K562 (cell line): Measurements from ENCODE around the gene SYTL4. TPM values are rescaled to one million over a fixed set of nuclear protein-coding genes. Genes with fewer than 3 reads are reported as not detected.

Experiments
- ARNT ChIP-seq, 2 experiments: fragments of 450-650 bp; IDR thresholded peaks; 2 replicates each; pipeline ENCODE4 v1.6.1; 2016; ENCODE audit warnings: mild to moderate bottlenecking in 1 of 2
- EHMT2 ChIP-seq: fragments of 450-650 bp; IDR thresholded peaks from 2 replicates; pipeline ENCODE4 v1.6.1; 2018; ENCODE audit warnings: antibody characterized with exemption
- ETV5 ChIP-seq: sonication (generic); formaldehyde crosslinking; IDR thresholded peaks from 2 replicates; pipeline ENCODE4 v1.4.0; 2020; ENCODE audit warnings: low read depth, mild to moderate bottlenecking, missing genetic modification reagents
- KAT7 ChIP-seq: sonication (generic); formaldehyde crosslinking; IDR thresholded peaks from 2 replicates; pipeline ENCODE4 v1.8.0; 2022; ENCODE audit warnings: missing genetic modification reagents, mild to moderate bottlenecking, borderline replicate concordance
- SIN3A ChIP-seq, 2 experiments: fragments of 150-350 bp in 1 of 2; IDR thresholded peaks; 2 replicates each; pipeline ENCODE4 v1.6.1; 2011 to 2016; ENCODE audit warnings: borderline replicate concordance in 2 of 2, low read depth in 2 of 2, low read length in 2 of 2, mild to moderate bottlenecking in 2 of 2, moderate library complexity in 2 of 2; ENCODE audit not compliant: control insufficient read depth in 1 of 2
- THRAP3 ChIP-seq: fragments of 450-650 bp; IDR thresholded peaks from 2 replicates; pipeline ENCODE4 v1.6.1; 2016; ENCODE audit warnings: mild to moderate bottlenecking, inconsistent platforms, borderline replicate concordance
- polyA plus RNA-seq, 8 experiments: library from polyadenylated mRNA; depleted of rRNA in 4 of 8; stranded (reverse) in 5 of 8; unstranded in 3 of 8; fragments of >200 nt; fragmentation: Nextera tagmentation in 2 of 8; fragmentation: Illumina TruSeq in 1 of 8; extraction: Ambion mirVana in 2 of 8; extraction: Trizol in 1 of 8; gene quantifications; 2 replicates each; pipeline versions ENCODE4 v1.2.1 to v1.2.3, GENCODE V29; 2011 to 2014; ENCODE audit warnings: inconsistent platforms in 1 of 8, missing spikeins in 1 of 8
- total RNA-seq, 7 experiments: library from RNA; depleted of rRNA in 6 of 7; stranded (reverse); fragments of >200 nt in 6 of 7; fragmentation: Illumina TruSeq in 2 of 7; extraction: Trizol in 2 of 7; gene quantifications; 2 replicates each; pipeline versions ENCODE4 v1.2.1 to v1.2.3, GENCODE V29; 2011 to 2021; ENCODE audit warnings: low replicate concordance in 1 of 7
- TF ChIP-seq, protein P1 (sequence below), 3 experiments: IDR thresholded peaks in 2 of 3; conservative IDR thresholded peaks in 1 of 3; 2 replicates each; pipeline ENCODE4 v1.5.1; 2011 to 2012; ENCODE audit warnings: low read length in 3 of 3, mild to moderate bottlenecking in 3 of 3, control low read depth in 2 of 3, improper control_type of control experiment in 1 of 3, inconsistent platforms in 1 of 3, low read depth in 1 of 3, mixed read lengths in 1 of 3, moderate library complexity in 1 of 3; ENCODE audit not compliant: insufficient read depth in 2 of 3
- TF ChIP-seq, protein P2 (sequence below), 2 experiments: fragments of 450-650 bp; IDR thresholded peaks; 2 replicates each; pipeline ENCODE4 v1.6.1; 2018; ENCODE audit warnings: mild to moderate bottlenecking in 2 of 2, low read depth in 1 of 2; ENCODE audit not compliant: partially characterized antibody in 2 of 2
- TF ChIP-seq, protein P3 (sequence below): fragments of 450-650 bp; IDR thresholded peaks from 2 replicates; pipeline ENCODE4 v1.6.1; 2018; ENCODE audit not compliant: partially characterized antibody
- TF ChIP-seq, protein P4 (sequence below): IDR thresholded peaks from 2 replicates; pipeline ENCODE4 v1.6.1; 2012; ENCODE audit warnings: low read depth, low read length, improper control_type of control experiment, borderline replicate concordance
- TF ChIP-seq, protein P5 (sequence below): IDR thresholded peaks from 2 replicates; pipeline ENCODE4 v1.6.1; 2014; ENCODE audit warnings: antibody characterized with exemption

SYTL4 gene
- total and polyA plus RNA-seq, 9 of the 15 experiments (the other 6 are each of a cell fraction or from before 2014, with no cell fraction given): 0.65 to 9.0 (median 1.5) TPM

DNA sequence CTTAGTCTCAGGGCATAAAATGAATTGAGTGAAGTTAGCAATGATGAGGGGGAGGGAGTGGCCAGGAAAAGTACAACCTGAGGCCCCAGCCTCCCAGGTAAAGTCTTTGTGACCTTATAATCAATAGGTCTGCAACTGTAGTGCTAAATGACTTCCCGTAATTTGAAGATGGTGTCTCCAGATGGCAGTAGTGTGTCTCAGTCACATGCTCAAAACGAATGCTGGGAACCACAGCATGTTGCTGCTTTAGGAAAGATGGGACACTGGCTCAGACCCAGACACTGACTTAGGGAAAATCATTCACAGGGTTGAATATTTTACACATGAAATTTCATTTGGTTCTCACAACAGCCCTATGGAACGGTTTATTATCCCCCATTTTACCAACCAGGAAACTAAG is 77.7 kb downstream of the SYTL4 start (continued):
- TF ChIP-seq, protein P1, sequence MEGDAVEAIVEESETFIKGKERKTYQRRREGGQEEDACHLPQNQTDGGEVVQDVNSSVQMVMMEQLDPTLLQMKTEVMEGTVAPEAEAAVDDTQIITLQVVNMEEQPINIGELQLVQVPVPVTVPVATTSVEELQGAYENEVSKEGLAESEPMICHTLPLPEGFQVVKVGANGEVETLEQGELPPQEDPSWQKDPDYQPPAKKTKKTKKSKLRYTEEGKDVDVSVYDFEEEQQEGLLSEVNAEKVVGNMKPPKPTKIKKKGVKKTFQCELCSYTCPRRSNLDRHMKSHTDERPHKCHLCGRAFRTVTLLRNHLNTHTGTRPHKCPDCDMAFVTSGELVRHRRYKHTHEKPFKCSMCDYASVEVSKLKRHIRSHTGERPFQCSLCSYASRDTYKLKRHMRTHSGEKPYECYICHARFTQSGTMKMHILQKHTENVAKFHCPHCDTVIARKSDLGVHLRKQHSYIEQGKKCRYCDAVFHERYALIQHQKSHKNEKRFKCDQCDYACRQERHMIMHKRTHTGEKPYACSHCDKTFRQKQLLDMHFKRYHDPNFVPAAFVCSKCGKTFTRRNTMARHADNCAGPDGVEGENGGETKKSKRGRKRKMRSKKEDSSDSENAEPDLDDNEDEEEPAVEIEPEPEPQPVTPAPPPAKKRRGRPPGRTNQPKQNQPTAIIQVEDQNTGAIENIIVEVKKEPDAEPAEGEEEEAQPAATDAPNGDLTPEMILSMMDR (IDR thresholded peaks at IDR 0.05 in 2 of 3, conservative IDR thresholded peaks at IDR 0.05 in 1 of 3; ENCODE audit: insufficient read depth in 2 of 3, low read depth in 1 of 3, low read length in 3 of 3): peak in 1 of 3 experiments; percentile 27; a peak in 1 of 6 replicates
- TF ChIP-seq, protein P2, sequence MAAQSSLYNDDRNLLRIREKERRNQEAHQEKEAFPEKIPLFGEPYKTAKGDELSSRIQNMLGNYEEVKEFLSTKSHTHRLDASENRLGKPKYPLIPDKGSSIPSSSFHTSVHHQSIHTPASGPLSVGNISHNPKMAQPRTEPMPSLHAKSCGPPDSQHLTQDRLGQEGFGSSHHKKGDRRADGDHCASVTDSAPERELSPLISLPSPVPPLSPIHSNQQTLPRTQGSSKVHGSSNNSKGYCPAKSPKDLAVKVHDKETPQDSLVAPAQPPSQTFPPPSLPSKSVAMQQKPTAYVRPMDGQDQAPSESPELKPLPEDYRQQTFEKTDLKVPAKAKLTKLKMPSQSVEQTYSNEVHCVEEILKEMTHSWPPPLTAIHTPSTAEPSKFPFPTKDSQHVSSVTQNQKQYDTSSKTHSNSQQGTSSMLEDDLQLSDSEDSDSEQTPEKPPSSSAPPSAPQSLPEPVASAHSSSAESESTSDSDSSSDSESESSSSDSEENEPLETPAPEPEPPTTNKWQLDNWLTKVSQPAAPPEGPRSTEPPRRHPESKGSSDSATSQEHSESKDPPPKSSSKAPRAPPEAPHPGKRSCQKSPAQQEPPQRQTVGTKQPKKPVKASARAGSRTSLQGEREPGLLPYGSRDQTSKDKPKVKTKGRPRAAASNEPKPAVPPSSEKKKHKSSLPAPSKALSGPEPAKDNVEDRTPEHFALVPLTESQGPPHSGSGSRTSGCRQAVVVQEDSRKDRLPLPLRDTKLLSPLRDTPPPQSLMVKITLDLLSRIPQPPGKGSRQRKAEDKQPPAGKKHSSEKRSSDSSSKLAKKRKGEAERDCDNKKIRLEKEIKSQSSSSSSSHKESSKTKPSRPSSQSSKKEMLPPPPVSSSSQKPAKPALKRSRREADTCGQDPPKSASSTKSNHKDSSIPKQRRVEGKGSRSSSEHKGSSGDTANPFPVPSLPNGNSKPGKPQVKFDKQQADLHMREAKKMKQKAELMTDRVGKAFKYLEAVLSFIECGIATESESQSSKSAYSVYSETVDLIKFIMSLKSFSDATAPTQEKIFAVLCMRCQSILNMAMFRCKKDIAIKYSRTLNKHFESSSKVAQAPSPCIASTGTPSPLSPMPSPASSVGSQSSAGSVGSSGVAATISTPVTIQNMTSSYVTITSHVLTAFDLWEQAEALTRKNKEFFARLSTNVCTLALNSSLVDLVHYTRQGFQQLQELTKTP (IDR thresholded peaks at IDR 0.05; ENCODE audit: low read depth in 1 of 2, partially characterized antibody in 2 of 2): no peak
- TF ChIP-seq ARNT (IDR thresholded peaks at IDR 0.05): no peak
- no peak for TF ChIP-seq ETV5 (CRISPR knock-in tag)
- TF ChIP-seq SIN3A (IDR thresholded peaks at IDR 0.05; ENCODE audit: borderline replicate concordance in 2 of 2, control insufficient read depth in 1 of 2, low read depth in 2 of 2, low read length in 2 of 2): no peak
- no peak for TF ChIP-seq EHMT2
- TF ChIP-seq, protein P3, sequence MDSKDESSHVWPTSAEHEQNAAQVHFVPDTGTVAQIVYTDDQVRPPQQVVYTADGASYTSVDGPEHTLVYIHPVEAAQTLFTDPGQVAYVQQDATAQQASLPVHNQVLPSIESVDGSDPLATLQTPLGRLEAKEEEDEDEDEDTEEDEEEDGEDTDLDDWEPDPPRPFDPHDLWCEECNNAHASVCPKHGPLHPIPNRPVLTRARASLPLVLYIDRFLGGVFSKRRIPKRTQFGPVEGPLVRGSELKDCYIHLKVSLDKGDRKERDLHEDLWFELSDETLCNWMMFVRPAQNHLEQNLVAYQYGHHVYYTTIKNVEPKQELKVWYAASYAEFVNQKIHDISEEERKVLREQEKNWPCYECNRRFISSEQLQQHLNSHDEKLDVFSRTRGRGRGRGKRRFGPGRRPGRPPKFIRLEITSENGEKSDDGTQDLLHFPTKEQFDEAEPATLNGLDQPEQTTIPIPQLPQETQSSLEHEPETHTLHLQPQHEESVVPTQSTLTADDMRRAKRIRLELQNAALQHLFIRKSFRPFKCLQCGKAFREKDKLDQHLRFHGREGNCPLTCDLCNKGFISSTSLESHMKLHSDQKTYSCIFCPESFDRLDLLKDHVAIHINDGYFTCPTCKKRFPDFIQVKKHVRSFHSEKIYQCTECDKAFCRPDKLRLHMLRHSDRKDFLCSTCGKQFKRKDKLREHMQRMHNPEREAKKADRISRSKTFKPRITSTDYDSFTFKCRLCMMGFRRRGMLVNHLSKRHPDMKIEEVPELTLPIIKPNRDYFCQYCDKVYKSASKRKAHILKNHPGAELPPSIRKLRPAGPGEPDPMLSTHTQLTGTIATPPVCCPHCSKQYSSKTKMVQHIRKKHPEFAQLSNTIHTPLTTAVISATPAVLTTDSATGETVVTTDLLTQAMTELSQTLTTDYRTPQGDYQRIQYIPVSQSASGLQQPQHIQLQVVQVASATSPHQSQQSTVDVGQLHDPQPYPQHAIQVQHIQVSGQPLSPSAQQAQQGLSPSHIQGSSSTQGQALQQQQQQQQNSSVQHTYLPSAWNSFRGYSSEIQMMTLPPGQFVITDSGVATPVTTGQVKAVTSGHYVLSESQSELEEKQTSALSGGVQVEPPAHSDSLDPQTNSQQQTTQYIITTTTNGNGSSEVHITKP: no peak
- TF ChIP-seq, protein P4, sequence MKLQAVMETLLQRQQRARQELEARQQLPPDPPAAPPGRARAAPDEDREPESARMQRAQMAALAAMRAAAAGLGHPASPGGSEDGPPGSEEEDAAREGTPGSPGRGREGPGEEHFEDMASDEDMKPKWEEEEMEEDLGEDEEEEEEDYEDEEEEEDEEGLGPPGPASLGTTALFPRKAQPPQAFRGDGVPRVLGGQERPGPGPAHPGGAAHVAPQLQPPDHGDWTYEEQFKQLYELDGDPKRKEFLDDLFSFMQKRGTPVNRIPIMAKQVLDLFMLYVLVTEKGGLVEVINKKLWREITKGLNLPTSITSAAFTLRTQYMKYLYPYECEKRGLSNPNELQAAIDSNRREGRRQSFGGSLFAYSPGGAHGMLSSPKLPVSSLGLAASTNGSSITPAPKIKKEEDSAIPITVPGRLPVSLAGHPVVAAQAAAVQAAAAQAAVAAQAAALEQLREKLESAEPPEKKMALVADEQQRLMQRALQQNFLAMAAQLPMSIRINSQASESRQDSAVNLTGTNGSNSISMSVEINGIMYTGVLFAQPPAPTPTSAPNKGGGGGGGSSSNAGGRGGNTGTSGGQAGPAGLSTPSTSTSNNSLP: no peak
- TF ChIP-seq, protein P5, sequence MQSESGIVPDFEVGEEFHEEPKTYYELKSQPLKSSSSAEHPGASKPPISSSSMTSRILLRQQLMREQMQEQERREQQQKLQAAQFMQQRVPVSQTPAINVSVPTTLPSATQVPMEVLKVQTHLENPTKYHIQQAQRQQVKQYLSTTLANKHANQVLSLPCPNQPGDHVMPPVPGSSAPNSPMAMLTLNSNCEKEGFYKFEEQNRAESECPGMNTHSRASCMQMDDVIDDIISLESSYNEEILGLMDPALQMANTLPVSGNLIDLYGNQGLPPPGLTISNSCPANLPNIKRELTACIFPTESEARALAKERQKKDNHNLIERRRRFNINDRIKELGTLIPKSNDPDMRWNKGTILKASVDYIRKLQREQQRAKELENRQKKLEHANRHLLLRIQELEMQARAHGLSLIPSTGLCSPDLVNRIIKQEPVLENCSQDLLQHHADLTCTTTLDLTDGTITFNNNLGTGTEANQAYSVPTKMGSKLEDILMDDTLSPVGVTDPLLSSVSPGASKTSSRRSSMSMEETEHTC: peak; percentile 56; the same call in 1 of the 2 replicates
- no peak for TF ChIP-seq THRAP3
- TF ChIP-seq KAT7 (CRISPR knock-in tag): no peak
